ENCODE measurements around the gene EFCAB6.
"Not testable (repeated sequence)": the region's sequence is repeated elsewhere in the genome, so short reads cannot be mapped to it uniquely, and the experiment has no call there.

Gene EFCAB6

GRCh38 chr22:43720716-43721115, 91.4 kb downstream of the EFCAB6 start:
- DNase-seq (ENCODE audit: low read depth in 3 of 3), result no peak

GRCh38 chr22:43714104-43714503, 98.0 kb downstream of the EFCAB6 start:
- DNase-seq (ENCODE audit: low read depth in 3 of 3), result no peak

DNA sequence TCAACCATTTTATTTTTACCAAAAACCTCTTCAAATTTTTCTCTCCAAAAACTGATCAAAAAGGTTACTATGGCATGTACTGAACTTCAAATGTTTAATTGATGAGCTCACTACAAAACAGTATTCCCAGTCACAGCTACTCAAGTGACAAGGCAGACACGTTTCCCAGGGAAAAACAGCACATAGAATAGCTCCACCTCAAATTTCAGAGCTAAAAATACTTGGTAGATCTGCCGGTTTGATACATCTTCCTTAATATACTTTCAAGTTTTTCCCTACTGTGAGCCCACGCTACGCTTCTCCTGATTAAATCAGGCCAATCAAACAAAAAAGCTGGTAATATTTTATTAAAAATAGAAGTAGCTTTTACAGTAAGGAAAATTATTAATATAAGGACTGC, 100.4 kb downstream of the EFCAB6 start:
- no peak for DNase-seq (ENCODE audit: low read depth in 3 of 3)

DNA sequence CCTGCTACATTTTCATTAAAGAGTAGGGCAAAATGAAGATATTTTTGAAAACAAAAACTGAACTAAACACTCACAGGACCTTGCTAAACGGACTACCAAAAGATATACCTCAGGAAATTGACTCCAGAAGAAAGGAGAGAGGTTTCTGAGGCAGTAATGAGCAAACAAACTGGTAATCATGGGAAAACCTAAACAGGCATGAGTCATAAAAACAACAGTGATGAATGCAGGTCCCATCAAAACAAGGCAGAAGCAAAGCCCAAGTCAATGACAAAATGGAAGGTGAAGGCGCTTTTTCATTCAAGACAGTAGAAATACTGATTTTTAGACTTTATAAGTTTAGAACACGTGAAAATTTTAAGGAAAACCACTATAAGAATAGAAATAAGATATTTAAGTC, 104.5 kb downstream of the EFCAB6 start:
- DNase-seq (ENCODE audit: low read depth in 3 of 3), result no peak

GRCh38 chr22:43706571-43707328, 105.4 kb downstream of the EFCAB6 start:
- DNase-seq (ENCODE audit: low read depth in 3 of 3), result no peak

GRCh38 chr22:43706151-43706550, 106.0 kb downstream of the EFCAB6 start:
- DNase-seq (ENCODE audit: low read depth in 3 of 3), result no peak

- DNase-seq (ENCODE audit: low read depth in 3 of 3), result no peak
Observed at GRCh38 chr22:43704051-43704450, 108.1 kb downstream of the EFCAB6 start.

GRCh38 chr22:43698403-43698802, 113.7 kb downstream of the EFCAB6 start:
- DNase-seq (ENCODE audit: low read depth in 3 of 3), result no peak

DNA sequence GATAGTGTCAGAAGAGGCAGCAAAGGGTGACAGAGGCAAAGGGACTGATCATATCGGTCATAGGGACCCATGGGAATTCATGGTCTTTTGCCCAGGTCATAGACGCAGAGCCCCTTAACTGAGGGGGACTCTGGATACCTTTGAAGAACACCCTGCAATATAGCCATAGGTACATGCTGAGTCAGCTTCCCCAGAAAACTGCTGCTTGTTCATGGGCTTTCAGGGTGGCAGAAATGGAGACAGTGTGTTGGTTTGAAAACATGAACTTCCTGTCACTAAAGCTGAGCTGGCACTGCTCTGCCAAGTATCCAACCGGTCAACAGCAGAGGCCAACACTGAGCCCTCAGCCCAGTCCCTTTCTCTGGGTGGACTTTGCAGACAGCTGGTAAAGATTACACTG, 114.2 kb downstream of the EFCAB6 start:
- no peak for DNase-seq (ENCODE audit: low read depth in 3 of 3)

GRCh38 chr22:43693249-43693648, 118.9 kb downstream of the EFCAB6 start:
- no peak for DNase-seq (ENCODE audit: low read depth in 3 of 3)

- no peak for DNase-seq (ENCODE audit: low read depth in 3 of 3)
Observed at GRCh38 chr22:43689356-43689755, 122.7 kb downstream of the EFCAB6 start.

- no peak for DNase-seq (ENCODE audit: low read depth in 3 of 3)
Observed at GRCh38 chr22:43682851-43683250, 129.3 kb downstream of the EFCAB6 start.

GRCh38 chr22:43681731-43682360, 130.3 kb downstream of the EFCAB6 start:
- no peak for DNase-seq (ENCODE audit: low read depth in 3 of 3)

- no peak for DNase-seq (ENCODE audit: low read depth in 3 of 3)
Observed at GRCh38 chr22:43670513-43670912, 141.6 kb downstream of the EFCAB6 start.

DNA sequence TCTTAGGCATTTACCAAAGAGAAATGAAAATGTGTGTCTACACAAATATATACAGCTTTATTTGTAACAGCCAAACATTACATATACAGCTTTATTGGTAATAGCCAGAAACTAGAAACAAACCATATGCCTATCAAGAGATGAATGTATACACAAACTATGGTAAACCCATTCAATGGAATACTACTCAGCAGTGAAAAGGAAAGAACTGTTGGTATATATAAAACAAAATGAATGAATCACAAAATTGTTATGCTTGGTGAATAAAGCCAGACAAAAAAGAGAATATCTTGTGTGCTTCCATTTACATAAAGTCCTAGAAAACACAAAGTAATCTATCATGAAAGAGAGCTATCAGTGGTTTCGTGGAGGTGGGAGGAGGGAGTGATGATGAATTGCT, 142.9 kb downstream of the EFCAB6 start:
- DNase-seq (ENCODE audit: low read depth in 3 of 3), result no peak

GRCh38 chr22:43667656-43668055, 144.4 kb downstream of the EFCAB6 start:
- DNase-seq (ENCODE audit: low read depth in 3 of 3), result no peak

DNA sequence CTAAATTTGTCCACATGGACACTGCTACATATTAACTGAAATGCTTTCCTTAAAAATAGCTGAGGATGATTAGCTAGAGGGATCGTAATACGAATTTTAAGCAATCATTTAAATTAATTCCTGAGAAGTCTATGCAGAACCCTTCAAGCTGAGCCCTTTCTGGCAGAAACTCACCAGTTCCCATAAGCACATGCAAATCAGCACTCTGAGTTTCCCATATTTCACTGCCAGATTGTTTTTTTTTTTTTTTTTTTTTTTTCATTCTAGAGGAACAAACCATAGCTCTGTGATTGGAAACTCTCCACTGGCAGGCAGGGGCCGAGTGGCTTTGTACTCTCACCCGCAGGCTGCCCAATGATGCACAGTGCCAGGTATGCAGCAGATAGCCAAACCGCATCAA, 145.6 kb downstream of the EFCAB6 start:
- DNase-seq (ENCODE audit: low read depth in 3 of 3), result no peak

DNA sequence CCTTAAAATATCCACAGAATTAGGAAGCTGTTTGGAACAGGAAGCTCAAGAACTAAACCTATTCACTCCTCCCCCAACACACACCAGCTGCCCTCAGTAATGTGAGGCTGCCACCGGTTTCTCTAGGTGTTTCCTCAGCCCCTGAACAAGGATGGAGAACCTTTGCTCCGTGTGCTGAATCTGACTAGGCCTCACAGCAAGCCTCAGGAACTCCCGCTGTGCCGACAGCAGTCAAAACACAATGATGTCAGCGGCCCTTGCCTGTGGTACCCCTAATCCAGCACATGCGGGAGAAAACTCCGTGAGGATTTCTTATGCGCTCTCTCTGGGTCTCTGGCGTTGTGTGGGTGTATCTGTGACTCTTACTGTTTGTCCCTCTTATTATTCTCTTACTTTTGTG, 153.3 kb downstream of the EFCAB6 start:
- DNase-seq (ENCODE audit: low read depth in 3 of 3), result no peak

- not testable (repeated sequence) for DNase-seq (ENCODE audit: low read depth in 3 of 3)
Observed at GRCh38 chr22:43656581-43656980, 155.5 kb downstream of the EFCAB6 start.

- DNase-seq (ENCODE audit: low read depth in 3 of 3), result no peak
Observed at GRCh38 chr22:43654271-43654670, 157.8 kb downstream of the EFCAB6 start.

DNA sequence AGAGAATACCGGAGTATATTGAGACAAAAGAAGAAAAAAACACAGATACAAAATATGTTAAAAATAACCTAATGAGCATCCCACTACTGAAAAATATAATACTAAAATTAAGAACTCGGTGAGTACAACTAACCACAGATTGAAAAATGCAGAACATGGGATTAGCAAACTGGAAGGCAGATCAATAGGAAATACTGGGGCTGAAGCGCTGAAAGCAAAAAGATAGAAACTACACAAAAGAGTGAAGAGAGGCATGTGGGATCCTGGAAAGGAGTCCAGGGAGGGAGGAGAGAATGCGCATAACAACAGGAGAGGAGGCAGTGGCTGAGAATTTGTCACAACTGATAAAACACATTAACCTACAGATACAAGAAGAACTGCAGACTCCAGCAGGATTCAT, 159.3 kb downstream of the EFCAB6 start:
- DNase-seq (ENCODE audit: low read depth in 3 of 3), result no peak

GRCh38 chr22:43643387-43643786, 168.7 kb downstream of the EFCAB6 start:
- no peak for DNase-seq (ENCODE audit: low read depth in 3 of 3)

DNA sequence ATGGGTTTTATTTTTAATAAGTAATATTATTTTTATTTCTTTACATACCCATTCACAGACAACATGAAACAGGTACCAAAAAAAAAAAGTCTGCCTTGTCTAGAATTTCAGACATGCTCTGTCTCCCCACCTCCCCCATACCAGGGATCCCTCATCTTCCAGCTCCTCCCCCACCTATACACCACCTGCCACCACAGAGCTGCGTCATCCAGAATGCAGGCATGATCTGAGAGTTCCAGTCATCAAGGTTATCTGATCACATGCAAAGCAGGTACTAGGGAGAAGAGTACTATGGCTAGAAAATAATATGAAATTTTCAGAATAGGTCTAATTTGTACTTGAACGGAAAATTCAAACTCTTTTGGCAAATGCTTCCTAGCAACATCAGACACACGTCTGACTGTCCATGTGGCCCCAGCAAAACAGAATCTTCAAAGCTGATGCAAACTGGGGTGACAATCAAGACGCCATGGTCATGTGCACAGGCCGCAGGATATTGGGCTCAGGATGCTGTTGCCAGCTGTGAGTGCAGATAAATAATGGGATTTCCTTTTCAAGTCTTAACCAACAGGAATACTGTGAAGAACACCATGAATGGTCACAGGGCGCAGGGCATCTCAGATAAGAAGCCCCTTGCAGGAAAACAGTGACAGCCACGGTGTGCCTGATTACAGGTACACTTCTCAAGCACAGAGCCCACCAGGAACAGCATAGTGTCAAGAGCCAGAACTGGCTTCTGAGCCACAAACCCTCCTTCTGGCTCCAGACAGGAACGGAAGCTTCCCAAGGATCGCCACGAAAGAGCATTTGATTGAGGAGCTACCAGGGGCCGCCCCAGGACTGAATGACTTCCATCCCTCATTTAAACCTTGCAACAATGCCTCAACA, 169.5 kb downstream of the EFCAB6 start:
- DNase-seq (ENCODE audit: low read depth in 3 of 3), result no peak

All from stimulated activated CD4-positive, alpha-beta T cell treated with anti-CD3 and anti-CD28 coated beads, TNF-alpha, amount 100 ng/mL, for 24 hours (primary cell).